ENCODE measurements around the gene CA12.

DNA sequence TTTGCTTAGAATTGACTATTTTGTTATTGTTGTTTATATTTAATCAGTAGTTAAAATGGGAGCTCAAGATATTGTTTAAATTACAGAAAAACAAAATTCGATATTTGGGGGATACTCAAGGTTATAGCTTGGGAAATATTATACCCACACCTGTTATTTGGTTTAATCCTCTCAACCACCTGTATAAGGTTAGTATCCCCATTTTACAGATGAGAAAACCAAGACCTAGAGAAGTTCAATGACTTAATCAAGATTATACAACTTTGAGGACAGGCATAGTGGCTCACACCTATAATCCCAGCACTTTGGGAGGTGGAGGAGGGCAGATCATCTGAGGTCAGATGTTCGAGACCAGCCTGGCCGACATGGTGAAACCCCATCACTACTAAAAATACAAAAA lies 39.8 kb upstream of the CA12 start:
- TF ChIP-seq, protein P1, sequence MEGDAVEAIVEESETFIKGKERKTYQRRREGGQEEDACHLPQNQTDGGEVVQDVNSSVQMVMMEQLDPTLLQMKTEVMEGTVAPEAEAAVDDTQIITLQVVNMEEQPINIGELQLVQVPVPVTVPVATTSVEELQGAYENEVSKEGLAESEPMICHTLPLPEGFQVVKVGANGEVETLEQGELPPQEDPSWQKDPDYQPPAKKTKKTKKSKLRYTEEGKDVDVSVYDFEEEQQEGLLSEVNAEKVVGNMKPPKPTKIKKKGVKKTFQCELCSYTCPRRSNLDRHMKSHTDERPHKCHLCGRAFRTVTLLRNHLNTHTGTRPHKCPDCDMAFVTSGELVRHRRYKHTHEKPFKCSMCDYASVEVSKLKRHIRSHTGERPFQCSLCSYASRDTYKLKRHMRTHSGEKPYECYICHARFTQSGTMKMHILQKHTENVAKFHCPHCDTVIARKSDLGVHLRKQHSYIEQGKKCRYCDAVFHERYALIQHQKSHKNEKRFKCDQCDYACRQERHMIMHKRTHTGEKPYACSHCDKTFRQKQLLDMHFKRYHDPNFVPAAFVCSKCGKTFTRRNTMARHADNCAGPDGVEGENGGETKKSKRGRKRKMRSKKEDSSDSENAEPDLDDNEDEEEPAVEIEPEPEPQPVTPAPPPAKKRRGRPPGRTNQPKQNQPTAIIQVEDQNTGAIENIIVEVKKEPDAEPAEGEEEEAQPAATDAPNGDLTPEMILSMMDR (IDR thresholded peaks at IDR 0.05), result no peak
- TF ChIP-seq POLR2A (IDR thresholded peaks at IDR 0.05), result no peak
